IgD-negative memory B cell (primary cell): ENCODE results near the gene GNL1. TPM values are rescaled to one million over a fixed set of nuclear protein-coding genes. Genes with fewer than 3 reads are reported as not detected.

Experiments used
- H3K27ac Mint-ChIP-seq, 3 donors: one replicate each; pipeline ENCODE4 v1.8.0; 2020 to 2022; ENCODE audit warnings: mild to moderate bottlenecking in 3 of 3, mixed read lengths in 3 of 3, moderate library complexity in 1 of 3
- H3K27me3 Mint-ChIP-seq: one replicate; pipeline ENCODE4 v1.8.0; 2021; ENCODE audit warnings: mixed read lengths
- H3K36me3 Mint-ChIP-seq: one replicate; pipeline ENCODE4 v1.8.0; 2020; ENCODE audit warnings: mild to moderate bottlenecking, mixed read lengths
- H3K4me1 Mint-ChIP-seq, 3 donors: one replicate each; pipeline ENCODE4 v1.8.0; 2020 to 2022; ENCODE audit warnings: mixed read lengths in 3 of 3, mild to moderate bottlenecking in 1 of 3
- H3K4me3 Mint-ChIP-seq, 4 donors: one replicate each; pipeline ENCODE4 v1.8.0; 2020 to 2022; ENCODE audit warnings: mild to moderate bottlenecking in 4 of 4, mixed read lengths in 4 of 4, moderate library complexity in 3 of 4
- H3K9me3 Mint-ChIP-seq, 3 donors: one replicate each; pipeline ENCODE4 v1.8.0; 2020 to 2021; ENCODE audit warnings: mixed read lengths in 3 of 3, mild to moderate bottlenecking in 1 of 3
- polyA plus RNA-seq: library from polyadenylated mRNA; unstranded; fragments of 300-500 nt; fragmentation: Illumina TruSeq; gene quantifications from one replicate; pipeline ENCODE4 v1.2.3, GENCODE V29; 2021

Gene GNL1
- polyA plus RNA-seq, 1 donor from 2014 or later: 46.1 TPM

- peak overlapping the region in 1 of 3 donors; percentile 31 for H3K27ac Mint-ChIP-seq
These were observed 27.6 kb upstream of the GNL1 start for GRCh38 chr6:30583921-30584320.

GRCh38 chr6:30578051-30578450, 21.8 kb upstream of the GNL1 start:
- no peak overlapping the region for H3K27ac Mint-ChIP-seq
- H3K9me3 Mint-ChIP-seq: no peaks in the 10 kb centered on the region
- no peaks in the 10 kb centered on the region for H3K27me3 Mint-ChIP-seq
- H3K4me3 Mint-ChIP-seq: peak overlapping the region in 1 of 4 donors; percentile 29
- H3K4me1 Mint-ChIP-seq: peaks cover 14 to 19% (median 18%) of the 10 kb centered on the region in 3 donors
- peaks cover 7% of the 10 kb centered on the region for H3K36me3 Mint-ChIP-seq

More at GRCh38 chr6:30583921-30584320, 27.6 kb upstream of the GNL1 start:
- Mint-ChIP-seq H3K36me3 (peaks cover 9% of the 10 kb centered on the region), H3K4me1 (no peaks in the 10 kb centered on the region), H3K9me3 (no peaks in the 10 kb centered on the region), H3K4me3 (no peak overlapping the region), H3K27me3 (no peaks in the 10 kb centered on the region)

GRCh38 chr6:30573113-30573512, 16.8 kb upstream of the GNL1 start:
- Mint-ChIP-seq H3K4me1 (peaks cover 30 to 49% (median 41%) of the 10 kb centered on the region in 3 donors), H3K27me3 (peaks cover 3% of the 10 kb centered on the region), H3K4me3 (peak overlapping the region in 3 of 4 donors; percentile 14 to 97 (median 74)), H3K9me3 (no peaks in the 10 kb centered on the region), H3K36me3 (peaks cover 5% of the 10 kb centered on the region), H3K27ac (peak overlapping the region in 2 of 3 donors; percentile 16 to 30)

GRCh38 chr6:30572148-30572547, 15.9 kb upstream of the GNL1 start:
- peak overlapping the region; percentile 94 to 99 (median 99) for H3K27ac Mint-ChIP-seq
- no peaks in the 10 kb centered on the region for H3K9me3 Mint-ChIP-seq
- peak overlapping the region; percentile 95 to 99 (median 96) for H3K4me3 Mint-ChIP-seq
- peaks cover 2% of the 10 kb centered on the region for H3K36me3 Mint-ChIP-seq
- H3K4me1 Mint-ChIP-seq: peaks cover 30 to 49% (median 41%) of the 10 kb centered on the region in 3 donors
- H3K27me3 Mint-ChIP-seq: peaks cover 3% of the 10 kb centered on the region

- Mint-ChIP-seq H3K9me3 (no peaks in the 10 kb centered on the region), H3K27ac (peak overlapping the region; percentile 94 to 99 (median 99)), H3K4me1 (peaks cover 32 to 49% (median 41%) of the 10 kb centered on the region in 3 donors), H3K27me3 (peaks cover 3% of the 10 kb centered on the region), H3K4me3 (peak overlapping the region; percentile 95 to 99 (median 96)), H3K36me3 (no peaks in the 10 kb centered on the region)
These were observed 15.4 kb upstream of the GNL1 start for GRCh38 chr6:30571762-30572082.

GRCh38 chr6:30571075-30571761, 14.9 kb upstream of the GNL1 start, which contains the start of gene ABCF1:
Gene ABCF1, plus strand, starts transcription at chr6:30571442. Its CDS starts 46 bp downstream, at chr6:30571488.
- Mint-ChIP-seq H3K36me3 (no peaks in the 10 kb centered on the region), H3K27me3 (peaks cover 3% of the 10 kb centered on the region), H3K9me3 (no peaks in the 10 kb centered on the region), H3K4me3 (peak within 1 kb of the TSS; percentile 95 to 99 (median 96)), H3K27ac (peak within 1 kb of the TSS; percentile 94 to 99 (median 99)), H3K4me1 (peaks cover 32 to 49% (median 41%) of the 10 kb centered on the region in 3 donors)

- Mint-ChIP-seq H3K27me3 (peaks cover 3% of the 10 kb centered on the region), H3K4me1 (peaks cover 32 to 49% (median 41%) of the 10 kb centered on the region in 3 donors), H3K36me3 (no peaks in the 10 kb centered on the region), H3K27ac (peak overlapping the region; percentile 94 to 99 (median 99)), H3K9me3 (no peaks in the 10 kb centered on the region), H3K4me3 (peak overlapping the region; percentile 95 to 99 (median 96))
These were observed 14.4 kb upstream of the GNL1 start for GRCh38 chr6:30570740-30571074.

- H3K9me3 Mint-ChIP-seq: no peaks in the 10 kb centered on the region
These were observed 14.0 kb upstream of the GNL1 start for GRCh38 chr6:30570263-30570662.

GRCh38 chr6:30568245-30568644, 12.0 kb upstream of the GNL1 start:
- peak overlapping the region in 2 of 3 donors; percentile 20 to 71 for H3K27ac Mint-ChIP-seq
- H3K4me1 Mint-ChIP-seq: peaks cover 16 to 33% (median 30%) of the 10 kb centered on the region in 3 donors
- H3K9me3 Mint-ChIP-seq: no peaks in the 10 kb centered on the region

More at GRCh38 chr6:30570263-30570662, 14.0 kb upstream of the GNL1 start:
- Mint-ChIP-seq H3K4me1 (peaks cover 29 to 49% (median 41%) of the 10 kb centered on the region in 3 donors), H3K27ac (peak overlapping the region; percentile 94 to 99 (median 99)), H3K4me3 (peak overlapping the region; percentile 95 to 99 (median 96)), H3K27me3 (peaks cover 3% of the 10 kb centered on the region), H3K36me3 (no peaks in the 10 kb centered on the region)

GRCh38 chr6:30565772-30566171, 9.5 kb upstream of the GNL1 start:
- peaks cover 3 to 22% (median 15%) of the 10 kb centered on the region in 3 donors for H3K4me1 Mint-ChIP-seq

More at GRCh38 chr6:30568245-30568644, 12.0 kb upstream of the GNL1 start:
- Mint-ChIP-seq H3K36me3 (no peaks in the 10 kb centered on the region), H3K27me3 (peaks cover 3% of the 10 kb centered on the region), H3K4me3 (peak overlapping the region in 2 of 4 donors; percentile 39 to 60)

GRCh38 chr6:30564114-30564513, 7.8 kb upstream of the GNL1 start:
- Mint-ChIP-seq H3K27ac (peak overlapping the region in 2 of 3 donors; percentile 23 to 72), H3K27me3 (no peaks in the 10 kb centered on the region), H3K9me3 (no peaks in the 10 kb centered on the region), H3K4me1 (peaks cover 4 to 17% (median 6%) of the 10 kb centered on the region in 3 donors), H3K4me3 (no peak overlapping the region), H3K36me3 (no peaks in the 10 kb centered on the region)

More at GRCh38 chr6:30565772-30566171, 9.5 kb upstream of the GNL1 start:
- peak overlapping the region in 2 of 3 donors; percentile 34 to 51 for H3K27ac Mint-ChIP-seq
- no peaks in the 10 kb centered on the region for H3K9me3 Mint-ChIP-seq
- peak overlapping the region in 1 of 4 donors; percentile 53 for H3K4me3 Mint-ChIP-seq
- peaks cover 1% of the 10 kb centered on the region for H3K27me3 Mint-ChIP-seq
- no peaks in the 10 kb centered on the region for H3K36me3 Mint-ChIP-seq

- Mint-ChIP-seq H3K27ac (peak overlapping the region in 2 of 3 donors; percentile 53 to 72), H3K36me3 (no peaks in the 10 kb centered on the region), H3K4me3 (peak overlapping the region in 1 of 4 donors; percentile 68), H3K27me3 (no peaks in the 10 kb centered on the region), H3K9me3 (no peaks in the 10 kb centered on the region), H3K4me1 (peaks cover 9 to 19% (median 13%) of the 10 kb centered on the region in 3 donors)
These were observed 6.5 kb upstream of the GNL1 start for GRCh38 chr6:30562470-30563425.

GRCh38 chr6:30560930-30561329, 4.6 kb upstream of the GNL1 start:
- H3K4me3 Mint-ChIP-seq: no peak overlapping the region
- H3K36me3 Mint-ChIP-seq: peaks cover 2% of the 10 kb centered on the region
- H3K27me3 Mint-ChIP-seq: peaks cover 2% of the 10 kb centered on the region
- H3K4me1 Mint-ChIP-seq: peaks cover 15 to 29% (median 20%) of the 10 kb centered on the region in 3 donors
- H3K27ac Mint-ChIP-seq: no peak overlapping the region
- no peaks in the 10 kb centered on the region for H3K9me3 Mint-ChIP-seq

GRCh38 chr6:30557683-30557981, 1.3 kb upstream of the GNL1 start:
- Mint-ChIP-seq H3K36me3 (peaks cover 2% of the 10 kb centered on the region), H3K27ac (peak overlapping the region; percentile 95 to 99 (median 97)), H3K4me3 (peak overlapping the region; percentile 93 to 100 (median 98)), H3K27me3 (peaks cover 2% of the 10 kb centered on the region), H3K4me1 (peaks cover 24 to 29% (median 25%) of the 10 kb centered on the region in 3 donors), H3K9me3 (no peaks in the 10 kb centered on the region)
